ENCODE data around the gene AGMAT.

The AGMAT gene

GRCh38 chr1:15584489-15585363 is at the start of gene AGMAT:
TSS of gene AGMAT (minus strand) at chr1:15585051. CDS start at chr1:15584967, 84 bp downstream.
- no peak for DNase-seq (ENCODE audit: low read depth)

GRCh38 chr1:15633756-15634420 is 49.0 kb upstream of the AGMAT start:
- DNase-seq (ENCODE audit: low read depth), result no peak

GRCh38 chr1:15628003-15628402 is 43.2 kb upstream of the AGMAT start:
- DNase-seq (ENCODE audit: low read depth), result no peak

DNA sequence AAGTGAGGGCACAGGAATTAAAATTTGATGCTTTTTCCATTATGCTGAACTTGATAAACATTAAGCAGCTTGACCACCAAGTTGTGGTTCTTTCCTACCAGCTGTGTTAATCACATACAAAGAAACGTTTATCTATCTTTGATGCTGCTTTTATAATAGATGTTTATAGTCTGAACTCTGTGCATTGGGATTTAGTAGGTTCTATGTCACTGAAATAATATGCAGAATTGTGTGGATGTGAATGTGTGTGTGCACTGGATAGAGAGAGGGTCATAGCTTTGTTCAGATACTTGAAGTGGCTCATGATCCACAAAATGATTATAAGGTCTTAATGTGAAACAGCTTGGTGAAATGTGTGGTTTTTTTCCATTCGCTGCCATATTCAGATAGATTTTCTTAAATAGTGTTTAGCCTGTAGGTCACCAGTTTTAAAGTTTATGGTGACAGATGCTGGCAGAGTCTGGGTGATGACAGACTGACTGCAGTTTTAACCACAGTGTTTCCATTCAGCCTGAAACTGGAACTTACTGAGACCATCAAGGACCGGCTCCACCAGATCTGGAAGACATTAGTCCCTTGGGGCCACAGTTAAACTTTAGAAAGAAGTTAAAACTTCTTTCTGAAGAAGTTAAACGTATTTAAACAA is 42.6 kb upstream of the AGMAT start:
- no peak for DNase-seq (ENCODE audit: low read depth)

DNA sequence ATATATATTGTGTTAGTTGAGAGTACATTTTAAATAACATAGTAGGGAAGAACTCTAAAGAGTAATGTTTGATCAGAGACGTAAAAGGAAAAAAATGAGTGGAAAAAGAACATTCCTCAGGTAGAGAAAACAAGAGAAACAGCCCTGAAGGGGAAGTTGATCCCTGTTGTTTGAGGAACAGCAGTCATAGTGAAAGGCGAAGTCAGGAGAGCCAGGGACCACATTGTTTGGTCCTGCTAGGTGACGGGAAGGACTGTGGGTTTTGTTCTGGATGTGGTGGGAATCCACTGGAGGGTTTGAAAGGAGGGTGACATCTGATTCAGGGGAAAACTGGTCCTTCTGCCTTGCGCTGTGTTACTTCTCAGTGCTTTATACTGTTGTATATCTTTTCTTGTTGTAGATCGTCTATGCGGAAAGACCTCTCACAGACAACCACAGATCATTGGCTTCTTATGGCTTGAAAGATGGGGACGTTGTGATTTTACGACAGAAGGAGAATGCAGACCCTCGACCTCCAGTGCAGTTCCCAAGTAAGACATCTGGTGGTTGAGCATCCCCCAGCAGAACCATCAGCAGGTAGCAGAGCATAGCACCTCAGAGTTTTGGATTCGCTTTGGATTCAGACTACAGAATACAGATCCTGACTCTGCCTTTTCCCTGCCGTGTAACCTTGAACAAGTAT is 41.6 kb upstream of the AGMAT start:
- DNase-seq (ENCODE audit: low read depth), result no peak

GRCh38 chr1:15625056-15625917 is 40.4 kb upstream of the AGMAT start:
- no peak for DNase-seq (ENCODE audit: low read depth)

DNA sequence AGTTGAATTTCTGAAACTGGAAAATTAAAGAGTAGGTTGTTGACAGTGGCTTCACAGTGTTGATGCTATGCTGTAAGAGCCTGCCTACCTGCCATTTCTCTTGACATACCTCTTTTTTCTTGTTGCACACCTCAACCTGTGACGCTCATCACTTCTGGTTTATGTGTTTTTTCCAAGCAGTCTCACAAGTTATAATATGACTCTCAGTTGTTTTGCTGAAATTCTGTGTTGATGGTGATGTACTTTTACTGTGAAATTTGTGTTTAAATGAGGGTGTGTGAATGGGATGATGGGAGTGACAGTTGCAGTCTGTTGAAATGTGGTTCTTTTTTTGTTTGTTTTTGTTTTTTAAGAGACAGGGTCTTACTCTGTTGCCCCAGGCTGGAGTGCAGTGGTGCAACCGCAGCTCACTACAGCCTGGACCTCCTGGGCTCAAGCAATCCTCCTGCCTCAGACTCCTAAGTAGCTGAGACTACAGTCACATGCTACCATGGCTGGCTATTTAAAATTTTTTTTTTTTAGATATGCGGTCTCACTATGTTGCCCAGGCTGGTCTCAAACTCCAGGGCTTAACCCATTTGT is 39.4 kb upstream of the AGMAT start:
- no peak for DNase-seq (ENCODE audit: low read depth)

GRCh38 chr1:15623435-15623834 is 38.6 kb upstream of the AGMAT start:
- no peak for DNase-seq (ENCODE audit: low read depth)

DNA sequence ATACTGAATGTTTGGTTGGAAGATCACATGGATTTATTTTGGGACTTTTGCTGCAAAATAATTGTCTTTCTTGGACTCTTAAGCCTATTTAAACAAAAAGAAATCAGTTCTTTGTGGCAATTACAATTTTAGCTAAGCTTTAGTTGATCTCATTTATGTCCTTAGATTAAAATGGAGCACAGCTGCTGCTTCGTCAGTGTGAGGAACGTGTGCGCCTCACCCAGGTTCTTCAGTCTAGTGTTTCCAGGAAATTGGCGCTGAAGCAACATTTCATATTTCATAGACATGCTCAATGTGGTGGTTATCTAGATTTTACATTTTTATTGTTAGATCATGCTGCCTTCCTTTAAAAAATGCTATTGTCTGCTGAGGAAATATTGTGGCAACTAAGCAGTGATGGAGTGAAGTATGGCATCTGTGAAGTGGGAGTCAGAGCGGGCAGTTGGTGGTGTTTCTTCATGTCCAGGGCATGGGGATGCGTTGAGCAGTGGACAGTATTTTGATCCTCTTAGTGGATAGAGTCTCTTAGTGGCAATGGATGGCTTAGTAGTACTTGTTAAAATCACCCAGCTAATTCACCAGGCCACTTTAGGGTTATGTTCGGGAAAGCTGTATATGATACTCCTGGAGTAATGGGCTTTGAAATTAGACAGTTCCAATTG is 38.0 kb upstream of the AGMAT start:
- DNase-seq (ENCODE audit: low read depth), result no peak

GRCh38 chr1:15621975-15622374 is 37.1 kb upstream of the AGMAT start:
- DNase-seq (ENCODE audit: low read depth), result no peak

DNA sequence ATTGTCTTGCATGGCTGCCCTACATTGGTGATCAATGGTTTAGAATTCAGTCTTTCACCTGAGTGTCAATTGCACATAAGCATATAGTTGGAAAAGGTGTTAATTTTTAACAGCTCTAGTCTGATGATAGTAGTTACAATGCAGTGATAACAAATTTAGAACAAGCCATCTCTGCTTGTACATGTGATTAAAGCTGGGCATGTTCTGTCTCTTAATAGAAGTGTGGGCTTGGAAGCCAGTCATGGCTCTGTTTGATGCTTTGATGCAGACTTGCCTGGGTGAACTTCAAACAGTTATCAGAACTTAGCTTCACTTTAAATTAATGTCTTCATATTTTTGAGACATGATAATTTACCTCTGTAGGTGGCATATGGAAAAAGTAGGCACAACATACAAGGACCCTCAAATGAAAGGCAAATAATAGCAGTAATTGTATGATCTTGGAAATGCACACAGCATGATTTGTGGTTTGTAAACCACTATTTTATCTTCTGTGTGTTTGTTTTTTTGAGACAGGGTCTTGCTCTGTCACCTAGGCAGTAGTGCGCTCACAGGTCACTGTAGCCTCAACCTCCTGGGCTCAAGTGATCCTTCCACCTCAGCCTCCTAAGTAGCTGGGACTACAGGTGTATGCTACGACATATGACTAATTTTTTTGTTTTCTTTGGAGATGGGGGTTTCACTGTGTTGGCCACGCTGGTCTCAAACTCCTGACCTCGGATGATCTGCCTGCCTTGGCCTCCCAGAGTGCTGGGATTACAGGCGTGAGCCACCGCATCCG is 36.2 kb upstream of the AGMAT start:
- no peak for DNase-seq (ENCODE audit: low read depth)

DNA sequence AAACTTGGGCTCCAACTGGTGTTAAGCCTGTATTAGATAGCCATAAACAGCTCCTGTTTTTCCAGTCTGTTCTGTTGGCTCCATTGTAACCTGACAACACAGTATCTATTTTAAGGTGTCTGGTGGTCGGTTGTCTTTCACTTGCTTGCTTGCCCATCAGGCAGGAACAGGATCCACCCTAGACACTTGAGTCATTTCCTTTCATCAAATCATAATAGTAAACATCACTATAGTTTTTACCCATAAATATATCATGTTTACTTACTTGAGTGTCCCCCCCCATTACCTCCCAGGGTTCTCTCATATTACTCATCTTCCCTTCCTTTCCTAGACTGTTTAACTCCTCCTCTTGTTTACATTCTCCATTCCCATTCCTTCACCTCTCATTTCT is 35.3 kb upstream of the AGMAT start:
- DNase-seq (ENCODE audit: low read depth), result peak; percentile 33

DNA sequence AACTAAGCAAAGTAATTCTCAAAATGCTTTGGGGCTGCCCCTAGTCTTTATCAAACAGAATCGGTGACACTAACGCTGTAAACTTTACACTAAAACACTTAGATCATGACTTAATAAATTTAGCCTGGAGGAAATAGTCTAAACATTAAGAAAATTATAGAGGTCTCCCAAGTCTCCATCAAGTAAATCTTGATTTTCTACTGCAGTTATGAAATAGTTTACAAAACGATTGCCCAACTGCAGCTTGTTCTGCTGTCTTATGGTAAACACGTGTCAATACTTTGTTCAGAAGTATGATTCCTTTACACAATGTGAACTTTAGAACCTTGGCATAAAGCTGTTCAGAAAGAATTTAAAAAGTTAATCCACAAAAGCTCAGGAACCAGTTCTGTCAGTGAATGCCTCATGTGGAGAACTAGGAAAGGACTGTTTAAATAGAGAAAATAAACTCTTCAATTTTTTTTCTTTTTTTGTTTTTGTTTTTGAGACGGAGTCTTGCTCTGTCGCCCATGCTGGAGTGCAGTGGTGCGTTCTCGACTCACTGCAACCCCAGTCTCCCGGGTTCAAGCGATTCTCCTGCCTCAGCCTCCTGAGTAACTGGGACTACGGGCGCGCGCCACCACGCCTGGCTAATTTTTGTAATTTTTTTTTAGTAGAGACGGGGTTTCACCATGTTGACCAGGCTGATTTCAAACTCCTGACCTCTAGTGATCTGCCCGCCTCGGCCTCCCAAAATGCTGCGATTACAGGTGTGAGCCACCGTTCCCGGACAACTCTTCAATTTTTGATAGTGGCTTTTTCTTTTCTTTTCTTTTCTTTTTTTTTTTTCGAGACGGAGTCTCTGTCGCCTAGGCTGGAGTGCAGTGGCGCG is 34.0 kb upstream of the AGMAT start:
- peak; percentile 20 for DNase-seq (ENCODE audit: low read depth)

DNA sequence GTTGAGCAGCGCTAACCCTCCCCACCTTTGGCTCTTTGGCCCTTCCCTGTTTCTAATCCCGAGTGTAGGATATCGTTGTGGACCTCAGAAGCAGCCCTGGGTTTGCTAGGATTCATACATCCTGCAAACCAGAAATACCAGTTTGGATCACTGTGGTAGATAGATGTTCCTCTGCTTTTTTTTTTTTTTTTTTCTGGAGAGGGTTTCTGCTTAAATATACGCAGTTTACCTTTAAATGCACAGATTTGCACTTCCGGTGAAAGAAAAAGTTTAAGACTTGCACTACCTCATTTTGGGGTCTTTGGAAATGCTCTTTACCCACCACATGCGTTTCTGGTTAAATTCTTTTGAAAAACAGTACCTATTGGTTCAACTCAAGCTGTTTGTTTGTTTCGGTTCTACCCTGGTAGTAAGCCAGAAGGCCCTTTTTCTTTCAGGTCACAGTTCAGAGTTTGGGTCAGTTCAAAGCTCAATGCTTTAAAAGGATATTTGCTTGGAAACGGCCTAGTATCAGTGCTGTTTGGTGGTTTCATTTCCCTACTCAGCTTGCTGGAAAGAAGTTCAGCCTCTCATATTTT is 33.3 kb upstream of the AGMAT start:
- DNase-seq (ENCODE audit: low read depth), result peak; percentile 14

DNA sequence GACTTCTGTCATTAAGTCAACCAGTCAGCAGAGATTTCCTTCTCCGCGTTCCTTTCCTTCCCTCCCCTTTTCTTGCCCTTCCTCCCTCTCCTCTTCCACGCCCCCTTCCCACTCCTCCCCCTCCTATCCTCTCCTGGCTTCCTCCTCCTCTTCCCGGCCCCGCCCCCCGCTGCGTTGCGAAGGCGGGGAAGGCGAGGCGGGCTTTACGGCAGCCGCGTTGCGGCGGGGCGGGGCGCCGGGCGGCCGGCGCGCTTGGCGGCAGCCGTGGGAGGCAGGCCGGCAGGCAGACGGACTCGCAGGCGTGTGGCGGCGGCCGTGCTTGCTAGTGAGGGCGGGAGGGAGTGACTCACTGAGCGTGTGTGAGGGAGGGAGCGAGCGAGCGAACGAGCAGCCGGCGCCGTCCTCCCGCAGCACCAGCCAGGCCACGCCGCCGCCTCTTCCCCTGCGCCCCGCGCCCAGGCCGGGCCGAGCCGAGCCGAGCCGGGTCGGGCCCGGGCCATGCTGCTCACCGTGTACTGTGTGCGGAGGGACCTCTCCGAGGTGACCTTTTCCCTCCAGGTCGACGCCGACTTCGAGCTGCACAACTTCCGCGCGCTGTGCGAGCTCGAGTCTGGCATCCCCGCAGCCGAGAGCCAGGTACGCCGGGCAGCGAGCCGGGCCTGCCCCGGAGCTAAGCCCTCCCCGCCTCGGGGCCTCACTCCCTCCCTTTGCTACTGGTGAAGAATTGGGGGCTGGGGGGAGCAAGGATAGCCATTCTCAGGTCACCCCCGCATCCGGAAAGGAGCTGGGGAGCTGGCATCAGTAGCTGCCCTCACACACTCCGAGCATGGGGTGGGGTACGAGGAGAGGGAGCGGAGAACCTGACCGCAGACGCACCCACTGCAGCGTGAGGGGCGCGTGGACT is 32.6 kb upstream of the AGMAT start, which contains the start of gene DDI2:
DDI2 (plus strand) TSS at position 286 of the 904 bp plus-strand sequence; CDS start at position 499, 213 bp downstream.
- DNase-seq (ENCODE audit: low read depth), result peak; percentile 92

DNA sequence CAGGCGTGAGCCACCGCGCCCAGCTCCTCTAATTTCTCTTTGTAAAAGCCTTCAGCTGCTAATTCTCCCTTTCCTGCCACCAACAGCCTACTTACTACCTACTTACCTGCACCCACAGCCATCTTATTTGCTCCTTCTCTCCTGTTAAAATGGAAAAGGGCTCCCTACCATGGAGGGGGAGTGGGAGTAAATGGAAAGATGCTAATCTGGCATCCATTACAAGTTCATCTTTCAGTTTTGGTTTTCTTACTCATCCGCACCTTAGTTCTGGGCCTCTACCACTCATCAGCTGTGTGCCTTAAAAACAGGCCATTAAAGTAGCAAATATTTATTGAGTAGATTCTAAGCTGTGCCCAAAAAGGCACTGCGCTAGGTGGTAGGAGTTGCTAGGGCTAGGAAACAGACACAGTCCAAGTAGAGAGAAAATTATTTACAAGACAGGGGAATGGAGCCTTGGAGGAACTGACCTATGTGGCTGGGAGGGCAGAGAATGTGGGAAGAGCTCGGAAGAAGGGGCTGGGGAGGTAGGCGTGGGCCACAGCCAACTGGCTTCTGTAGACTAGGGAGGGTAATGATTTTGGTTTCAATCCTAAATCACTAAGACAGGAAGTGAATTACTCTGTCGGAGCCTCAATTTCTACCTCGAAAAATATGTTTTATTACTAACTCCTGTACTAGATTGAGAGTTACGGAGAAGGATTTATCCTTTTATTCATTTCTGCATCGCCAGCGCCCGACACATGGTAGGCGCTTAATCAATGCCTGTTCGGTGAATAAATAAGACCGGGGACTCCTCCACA is 31.7 kb upstream of the AGMAT start:
- no peak for DNase-seq (ENCODE audit: low read depth)

Data from HS-5 (cell line).